ENCODE data around the gene ABL2.
"Not testable (repeated sequence)": the region's sequence is repeated elsewhere in the genome, so short reads cannot be mapped to it uniquely, and the experiment has no call there.

Gene ABL2

GRCh38 chr1:179229214-179230140, at the start of gene ABL2:
Gene ABL2 (minus strand): TSS chr1:179229677. CDS start chr1:179229397, 280 bp downstream.
- peak; percentile 31 for DNase-seq

DNA sequence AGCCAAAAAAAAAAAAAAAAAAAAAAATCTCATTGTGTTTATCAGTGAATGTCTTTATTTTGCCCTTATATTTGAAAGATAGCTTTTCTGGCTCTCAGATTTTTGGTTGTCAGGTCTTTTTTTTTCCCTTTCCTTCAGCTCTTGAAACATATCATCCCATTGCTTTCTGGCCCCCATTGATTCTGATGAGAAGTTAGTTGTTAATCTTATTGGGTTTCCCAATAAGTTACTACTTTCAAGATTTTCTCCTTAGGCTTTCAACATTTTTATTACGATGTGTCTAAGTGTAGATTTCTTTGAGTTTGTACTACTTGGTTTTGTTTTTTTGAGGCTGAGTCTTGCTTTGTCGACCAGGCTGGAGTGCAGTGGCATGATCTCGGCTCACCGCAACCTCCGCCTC, 49.4 kb upstream of the ABL2 start:
- no peak for DNase-seq

- DNase-seq: not testable (repeated sequence)
These were observed 44.9 kb upstream of the ABL2 start for GRCh38 chr1:179274424-179274823.

GRCh38 chr1:179269071-179269470, 39.6 kb upstream of the ABL2 start:
- DNase-seq: no peak

DNA sequence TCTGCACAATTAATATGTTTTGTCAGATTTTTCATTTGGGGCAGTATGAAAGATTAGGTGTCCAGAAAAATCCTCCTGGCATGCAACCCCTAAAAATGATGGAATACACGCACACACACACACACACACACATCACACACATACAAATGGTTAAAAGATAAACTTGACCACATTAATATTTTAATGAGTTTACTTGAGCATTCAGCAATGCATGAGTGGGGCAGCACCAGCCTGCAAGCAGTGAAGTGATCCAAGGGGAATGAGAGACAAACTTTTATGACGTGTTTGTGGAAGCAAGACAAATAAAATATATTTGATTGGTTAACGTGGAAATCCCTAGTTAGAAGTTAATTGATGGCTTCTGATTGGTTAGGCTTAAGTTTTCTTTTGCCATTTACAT, 35.0 kb upstream of the ABL2 start:
- DNase-seq: no peak

DNA sequence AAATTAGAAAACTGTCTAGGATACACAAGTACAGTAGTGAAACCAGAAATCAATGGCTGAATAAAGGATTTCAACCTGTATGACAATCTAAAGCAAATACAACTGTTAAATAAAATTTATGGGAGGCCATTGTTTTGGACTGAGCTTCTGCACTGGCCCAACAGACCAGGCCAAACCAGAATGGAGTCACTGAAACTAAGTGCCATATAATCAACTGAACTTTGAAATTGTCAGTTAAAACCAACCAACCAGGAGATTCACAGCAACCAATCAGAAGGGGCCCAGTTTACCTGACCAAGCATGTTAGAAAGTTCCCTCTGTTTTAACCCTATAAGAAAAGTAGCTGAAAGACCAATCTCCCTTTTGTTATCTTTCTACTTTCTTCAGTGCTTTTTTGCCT, 33.6 kb upstream of the ABL2 start:
- DNase-seq: no peak

DNA sequence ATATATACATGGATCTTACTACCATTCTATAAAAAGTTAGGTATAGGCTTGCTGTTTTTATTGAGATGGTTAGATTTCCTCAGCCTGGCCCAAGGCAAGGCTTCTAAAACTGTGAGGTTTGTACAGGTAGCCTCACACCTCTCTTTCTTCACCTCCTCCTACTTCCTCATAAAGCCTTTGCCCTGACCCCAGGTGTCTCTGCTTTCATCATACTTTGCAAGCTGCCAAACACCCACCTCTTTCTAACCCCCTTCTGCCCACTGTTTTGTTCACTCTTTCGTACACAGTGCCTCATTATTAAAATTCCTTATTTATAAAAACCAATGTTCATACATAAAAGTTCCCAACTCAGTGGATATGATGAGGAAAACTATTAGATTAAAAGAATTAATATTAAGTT, 32.7 kb upstream of the ABL2 start:
- no peak for DNase-seq

DNA sequence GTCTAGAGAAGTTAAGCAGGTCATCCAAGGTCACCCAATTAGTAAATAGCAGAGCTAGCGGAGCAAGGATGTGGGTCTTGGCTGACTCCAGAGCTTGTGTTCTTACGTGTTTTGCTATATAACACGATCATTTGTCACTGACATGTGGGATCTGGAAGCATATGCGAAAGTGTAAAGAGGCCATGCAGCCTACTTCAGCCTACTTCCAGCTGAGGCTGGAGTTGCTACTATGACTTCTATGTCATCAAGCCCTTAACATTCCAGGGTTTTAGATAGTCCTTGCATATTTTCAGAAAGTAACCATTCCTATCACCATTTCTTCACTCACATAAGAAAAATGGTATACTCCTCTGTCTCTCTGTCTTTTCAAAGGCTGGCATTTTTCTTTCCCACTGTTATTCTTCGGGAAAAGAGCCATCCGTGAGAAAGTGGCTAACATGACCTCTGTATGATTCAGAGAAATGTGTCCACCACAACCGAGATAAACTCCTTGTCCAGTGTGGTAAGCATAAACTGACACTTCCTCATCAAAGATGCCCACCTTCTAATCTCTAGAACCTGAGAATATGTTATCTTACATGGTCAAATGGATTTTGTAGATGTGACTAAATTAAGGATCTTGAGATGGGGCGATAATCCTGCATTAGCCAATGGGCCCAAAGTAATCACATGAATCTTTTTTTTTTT, 24.0 kb upstream of the ABL2 start:
- DNase-seq: no peak

DNA sequence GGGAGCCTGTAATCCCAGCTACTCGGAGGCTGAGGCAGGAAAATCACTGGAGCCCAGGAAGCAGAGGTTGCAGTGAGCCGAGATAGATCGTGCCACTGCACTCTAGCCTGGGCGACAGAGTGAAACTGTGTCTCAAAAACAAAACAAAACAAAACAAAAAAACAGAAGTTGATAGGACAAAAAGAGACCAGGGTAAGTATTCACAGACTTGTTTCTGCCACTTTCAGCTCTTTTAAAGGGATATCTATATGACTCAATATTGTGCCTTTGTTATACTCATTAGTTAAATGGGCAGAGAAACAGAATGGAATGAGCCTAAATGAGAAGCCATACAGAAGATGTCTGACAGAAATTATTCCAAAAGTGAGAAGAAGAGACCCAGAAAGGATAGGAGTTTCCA, 23.1 kb upstream of the ABL2 start:
- no peak for DNase-seq

DNA sequence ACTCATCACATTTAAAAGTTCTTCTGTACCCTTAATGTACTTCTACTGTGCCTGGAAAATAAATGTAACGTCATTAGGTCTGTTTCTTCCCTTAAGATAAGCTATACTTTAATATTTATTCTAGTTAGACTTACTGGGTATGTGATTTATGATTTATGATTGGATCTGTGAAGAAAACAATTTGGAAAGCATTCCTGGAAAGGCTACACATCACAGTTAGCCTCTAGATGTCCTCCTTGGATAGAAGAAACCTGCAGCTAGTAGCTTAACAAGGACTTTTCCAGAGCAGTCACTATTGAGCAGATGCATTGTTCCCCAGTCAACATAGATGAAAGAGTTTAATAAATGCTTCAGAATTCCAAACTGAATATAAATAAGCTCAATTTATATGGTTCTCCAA, 22.2 kb upstream of the ABL2 start:
- DNase-seq: no peak

GRCh38 chr1:179247923-179248322, 18.4 kb upstream of the ABL2 start:
- no peak for DNase-seq

DNA sequence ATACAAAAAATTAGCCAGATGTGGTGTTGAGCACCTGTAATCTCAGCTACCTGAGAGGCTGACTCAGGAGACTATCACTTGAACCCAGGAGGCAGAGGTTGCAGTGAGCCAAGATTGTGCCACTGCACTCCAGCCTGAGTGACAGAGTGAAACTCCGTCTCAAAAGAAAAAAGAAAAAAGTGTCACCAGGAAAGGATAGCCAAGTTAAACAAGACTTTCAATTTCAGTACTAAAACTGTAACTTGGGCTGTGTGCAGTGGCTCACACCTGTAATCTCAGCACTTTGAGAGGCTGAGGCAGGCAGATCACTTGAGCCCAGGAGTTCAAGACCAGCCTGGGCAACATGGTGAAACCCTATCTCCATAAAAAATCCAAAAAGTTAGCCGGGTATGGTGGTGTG, 15.9 kb upstream of the ABL2 start:
- DNase-seq: not testable (repeated sequence)

- DNase-seq: no peak
These were observed 12.1 kb upstream of the ABL2 start for GRCh38 chr1:179241530-179242097.

GRCh38 chr1:179237222-179237621, 7.7 kb upstream of the ABL2 start:
- DNase-seq: no peak

GRCh38 chr1:179234863-179235262, 5.4 kb upstream of the ABL2 start:
- DNase-seq: no peak

GRCh38 chr1:179231923-179232322, 2.4 kb upstream of the ABL2 start:
- no peak for DNase-seq

GRCh38 chr1:179230721-179231120, 1.2 kb upstream of the ABL2 start:
- no peak for DNase-seq

- DNase-seq: no peak
These were observed 774 bp upstream of the ABL2 start for GRCh38 chr1:179230251-179230650.

DNA sequence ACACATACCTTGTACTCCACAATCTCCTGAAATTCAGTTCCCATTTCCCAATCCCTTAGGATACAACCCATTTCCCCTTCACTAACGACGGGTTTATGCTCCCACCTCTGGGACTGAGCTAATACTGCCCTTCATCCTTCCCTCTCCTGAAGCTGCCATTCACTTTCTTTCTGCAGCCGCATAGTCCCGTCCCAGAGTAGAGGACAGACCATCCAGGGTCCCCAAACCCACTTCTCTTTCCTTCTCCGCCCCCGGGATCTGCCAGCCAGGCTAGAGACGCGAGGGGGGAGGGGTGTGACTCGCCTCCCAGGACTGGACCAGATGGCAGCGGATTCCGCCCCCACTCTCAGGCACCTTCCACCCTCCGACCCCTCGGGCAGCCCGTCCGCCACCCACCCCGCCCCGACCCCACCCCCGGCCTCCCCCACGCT, 679 bp downstream of the ABL2 start:
- DNase-seq: peak; percentile 12

DNA sequence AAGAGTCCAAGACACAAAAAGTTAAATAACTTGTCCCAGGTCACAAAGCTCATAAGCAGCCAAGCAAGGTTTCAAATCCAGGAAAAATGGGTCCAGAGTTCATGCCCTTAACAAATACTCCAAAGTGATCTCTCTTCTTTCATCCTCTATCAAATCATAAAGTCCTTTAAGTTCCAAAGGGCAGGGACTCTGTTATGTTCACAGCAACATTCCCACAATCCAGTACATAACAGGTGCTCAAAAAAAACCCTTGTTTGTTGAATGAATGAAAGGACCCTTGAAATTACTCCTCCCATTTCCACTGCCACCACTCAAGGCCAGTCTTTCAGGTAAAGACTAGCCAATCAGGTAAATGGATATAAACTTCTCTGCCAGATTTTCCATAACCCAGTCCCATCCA, 2.7 kb downstream of the ABL2 start:
- no peak for DNase-seq

DNA sequence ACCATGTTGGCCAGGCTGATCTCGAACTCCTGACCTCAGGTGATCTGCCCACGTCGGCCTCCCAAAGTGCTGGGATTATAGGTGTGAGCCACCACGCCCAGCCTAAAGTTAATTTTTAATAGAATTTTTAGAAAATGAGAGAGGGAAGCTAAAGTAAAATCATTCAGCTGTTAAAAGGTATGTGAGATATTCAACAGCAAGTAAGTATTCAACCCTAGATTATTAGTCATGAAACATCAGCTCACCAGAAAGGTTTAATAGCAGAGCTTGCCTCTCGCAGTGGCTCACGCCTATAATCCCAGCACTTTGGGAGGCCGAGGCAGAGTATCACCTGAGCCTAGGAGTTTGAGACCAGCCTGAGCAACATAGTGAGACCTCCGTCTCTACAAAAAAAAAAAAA, 5.0 kb downstream of the ABL2 start:
- not testable (repeated sequence) for DNase-seq

DNA sequence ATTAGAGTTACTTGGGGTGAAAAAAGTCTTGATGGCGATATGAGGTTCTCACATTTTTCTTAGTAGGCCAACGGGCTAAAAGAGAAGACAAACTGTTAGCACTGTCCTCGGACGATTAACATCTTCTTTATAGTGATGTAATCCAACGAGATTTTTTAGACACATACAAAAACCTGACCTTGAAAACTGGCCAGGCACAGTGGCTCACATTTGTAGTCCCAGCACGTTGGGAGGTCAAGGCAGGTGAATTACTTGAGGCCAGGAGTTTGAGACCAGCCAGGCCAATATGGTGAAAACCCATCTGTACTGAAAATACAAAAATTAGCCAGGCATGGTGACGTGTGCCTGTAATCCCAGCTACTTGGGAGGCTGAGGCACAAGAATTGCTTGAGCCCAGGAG, 8.4 kb downstream of the ABL2 start:
- DNase-seq: not testable (repeated sequence)

- no peak for DNase-seq
These were observed 11.5 kb downstream of the ABL2 start for GRCh38 chr1:179217943-179218507.

DNA sequence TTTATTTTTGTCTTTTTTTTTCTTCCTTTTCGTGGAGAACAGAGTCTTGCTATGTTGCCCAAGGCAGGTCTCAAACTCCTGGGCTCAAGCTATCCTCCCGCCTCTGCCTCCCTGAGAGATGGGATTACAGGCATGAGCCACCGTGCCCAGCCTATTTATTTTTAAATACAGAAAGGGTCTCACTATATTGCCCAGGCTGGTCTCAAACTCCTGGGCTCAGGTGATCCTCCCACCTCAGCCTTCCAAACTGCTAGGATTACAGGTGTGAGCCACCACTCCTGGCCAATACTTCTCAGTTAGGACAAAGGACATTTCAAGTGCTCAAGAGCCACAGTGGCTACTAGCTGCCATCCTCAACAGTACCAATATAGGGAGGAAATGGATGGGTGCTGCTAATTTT, 16.2 kb downstream of the ABL2 start:
- not testable (repeated sequence) for DNase-seq

Measured in activated CD4-positive, alpha-beta T cell treated with anti-CD3 and anti-CD28 coated beads, Interleukin-2, amount 50 U/mL, for 16 hours (primary cell).